HG03575 (cell line): ENCODE data around the gene MAN2A2.

Experiments
- ATAC-seq: cut with Tn5 transposase; IDR thresholded peaks from one replicate; pipeline ENCODE4 v1.9.1; 2021; ENCODE audit not compliant: unreplicated experiment, insufficient number of reproducible peaks, low FRiP score; ENCODE audit errors: extremely low read depth

MAN2A2 gene

GRCh38 chr15:90932660-90932991 is 29.5 kb downstream of the MAN2A2 start:
- no peak for ATAC-seq

DNA sequence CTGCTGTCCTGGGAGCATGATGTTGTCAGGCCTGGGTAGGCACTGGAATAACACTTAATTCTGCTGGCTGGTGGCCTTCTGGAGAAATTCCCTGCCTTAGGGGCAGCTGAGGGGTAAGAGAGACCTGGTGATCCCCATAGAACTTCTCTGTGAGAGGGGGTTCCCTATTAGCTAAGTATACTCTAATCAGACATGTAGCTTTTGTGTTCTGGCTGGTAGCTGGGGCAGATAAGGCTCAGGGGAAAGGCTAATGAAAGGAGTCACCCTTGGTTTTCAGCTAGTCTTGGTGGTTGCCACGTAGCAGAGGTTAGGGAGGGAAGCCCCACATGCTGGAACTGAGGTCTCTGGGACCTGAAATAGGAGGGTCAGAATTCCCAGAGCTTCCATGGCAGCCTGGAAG is 30.2 kb downstream of the MAN2A2 start:
- no peak for ATAC-seq

DNA sequence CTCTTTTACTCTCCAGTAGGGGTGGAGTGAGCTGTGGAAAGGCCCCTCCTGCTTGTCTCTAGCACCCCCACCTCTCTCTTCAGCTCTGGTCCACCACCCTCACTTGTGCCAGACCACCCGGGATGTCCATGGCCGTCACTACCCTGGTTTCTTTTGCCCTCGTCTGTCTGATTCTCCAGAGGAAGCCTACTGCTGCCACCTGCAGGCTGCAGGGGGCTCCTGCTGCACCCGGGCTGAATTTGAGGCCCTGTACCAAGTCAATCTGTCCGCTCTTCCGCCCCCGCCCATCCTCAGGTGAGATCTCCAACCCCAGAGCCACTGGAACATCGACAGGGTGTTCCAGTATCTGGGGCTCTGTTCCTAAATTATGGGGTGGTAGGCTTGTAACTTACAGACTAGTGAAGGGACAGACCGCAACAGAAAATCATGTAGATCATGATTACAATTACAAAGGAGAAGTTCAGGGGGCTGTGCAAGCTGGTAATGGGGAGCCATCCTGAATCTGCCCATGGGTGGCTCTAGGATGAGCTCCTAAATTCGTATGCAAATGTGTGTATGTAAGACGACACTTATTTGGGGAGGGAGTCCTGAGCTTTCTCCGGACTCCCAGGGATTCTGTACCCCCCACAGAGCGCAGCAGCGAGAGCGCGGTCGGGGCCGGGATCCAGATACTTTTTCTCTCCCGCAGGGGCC is 31.3 kb downstream of the MAN2A2 start:
- ATAC-seq, result no peak

DNA sequence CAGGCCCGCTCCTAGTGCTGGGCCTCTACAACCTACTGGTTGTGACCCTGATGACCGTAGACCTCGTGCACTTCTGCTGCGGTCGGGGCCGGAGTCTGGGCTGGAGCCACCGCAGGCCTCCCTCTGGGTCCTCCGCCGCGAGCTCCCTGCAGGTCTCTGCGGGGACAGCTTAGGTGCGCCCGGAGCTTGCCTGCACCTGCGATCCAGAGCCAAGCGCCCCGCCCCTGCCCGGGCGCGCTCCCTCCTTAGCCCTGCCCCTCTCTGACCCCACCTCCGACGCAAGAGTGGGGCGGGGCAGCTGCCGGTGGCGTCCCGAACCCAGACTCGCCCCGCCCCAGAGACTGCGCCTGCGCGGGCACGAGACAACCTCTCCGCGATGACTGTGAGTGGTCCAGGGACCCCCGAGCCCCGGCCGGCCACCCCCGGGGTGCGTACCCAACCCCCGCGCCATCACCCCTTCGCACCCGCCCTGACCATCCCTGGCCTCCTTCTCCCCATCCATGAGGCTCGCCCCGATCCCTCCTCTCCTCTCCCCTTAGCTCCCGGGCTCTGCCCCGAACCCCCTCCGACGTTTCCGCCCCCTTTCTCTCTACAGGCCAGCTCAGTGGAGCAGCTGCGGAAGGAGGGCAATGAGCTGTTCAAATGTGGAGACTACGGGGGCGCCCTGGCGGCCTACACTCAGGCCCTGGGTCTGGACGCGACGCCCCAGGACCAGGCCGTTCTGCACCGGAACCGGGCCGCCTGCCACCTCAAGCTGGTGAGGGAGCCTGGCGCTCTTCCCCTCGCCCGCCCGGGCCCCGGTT is 32.0 kb downstream of the MAN2A2 start, which contains the start of gene UNC45A:
TSS of gene UNC45A (plus strand) at position 337 of the 803 bp plus-strand sequence. CDS start at position 377, 40 bp downstream.
- ATAC-seq, result no peak

- ATAC-seq, result no peak
These were observed 33.7 kb downstream of the MAN2A2 start for GRCh38 chr15:90936823-90937222.

GRCh38 chr15:90938261-90938660 is 35.2 kb downstream of the MAN2A2 start:
- ATAC-seq, result no peak

- no peak for ATAC-seq
These were observed 36.7 kb downstream of the MAN2A2 start for GRCh38 chr15:90939756-90940155.

DNA sequence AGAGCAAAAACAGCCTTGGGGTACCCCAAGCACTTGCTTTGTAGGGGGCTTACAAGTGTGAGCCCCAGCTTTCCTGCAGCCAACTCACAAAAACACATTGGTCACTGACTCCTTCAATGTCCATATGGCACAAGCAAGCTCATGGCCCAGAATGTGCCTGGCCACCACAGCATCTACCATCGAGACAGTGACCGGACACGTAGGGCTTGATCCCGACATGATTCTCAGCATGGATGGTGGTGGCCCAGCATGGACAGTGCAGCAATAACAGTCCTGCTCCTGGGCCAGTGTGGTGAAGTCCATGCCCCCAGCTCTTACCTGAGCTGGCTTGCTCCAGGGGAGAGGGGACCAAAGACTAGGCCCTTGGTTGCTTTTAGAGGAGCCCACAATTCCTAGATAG is 37.9 kb downstream of the MAN2A2 start:
- ATAC-seq, result no peak

DNA sequence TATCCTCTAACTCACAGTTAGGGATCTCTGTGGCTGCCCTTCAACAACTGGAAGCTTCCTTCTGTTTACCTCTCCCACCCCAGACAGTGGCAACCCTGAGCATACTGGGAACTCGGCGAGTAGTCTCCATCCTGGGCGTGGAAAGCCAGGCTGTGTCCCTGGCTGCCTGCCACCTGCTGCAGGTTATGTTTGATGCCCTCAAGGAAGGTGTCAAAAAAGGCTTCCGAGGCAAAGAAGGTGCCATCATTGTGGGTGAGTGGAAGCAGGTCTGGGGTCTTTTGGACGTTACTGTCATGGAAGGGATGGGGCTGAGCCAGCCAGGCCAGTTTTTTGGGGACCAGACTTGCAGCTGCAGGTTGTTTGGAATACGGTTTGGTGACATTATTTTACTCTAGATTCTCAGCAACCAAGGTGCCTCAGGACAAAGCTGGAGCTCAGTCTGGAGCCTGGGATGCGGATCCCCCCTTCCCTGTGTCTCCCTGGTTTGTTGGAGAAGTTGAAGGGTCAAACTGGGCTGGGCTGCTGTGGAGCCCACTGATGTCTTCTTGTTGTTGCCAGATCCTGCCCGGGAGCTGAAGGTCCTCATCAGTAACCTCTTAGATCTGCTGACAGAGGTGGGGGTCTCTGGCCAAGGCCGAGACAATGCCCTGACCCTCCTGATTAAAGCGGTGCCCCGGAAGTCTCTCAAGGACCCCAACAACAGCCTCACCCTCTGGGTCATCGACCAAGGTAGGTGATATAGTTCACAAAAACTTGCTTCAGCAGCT is 39.4 kb downstream of the MAN2A2 start:
- ATAC-seq, result no peak

GRCh38 chr15:90945091-90945490 is 42.0 kb downstream of the MAN2A2 start:
- ATAC-seq, result no peak

GRCh38 chr15:90946538-90946937 is 43.4 kb downstream of the MAN2A2 start:
- no peak for ATAC-seq

GRCh38 chr15:90946941-90947576 is 44.0 kb downstream of the MAN2A2 start:
- no peak for ATAC-seq

DNA sequence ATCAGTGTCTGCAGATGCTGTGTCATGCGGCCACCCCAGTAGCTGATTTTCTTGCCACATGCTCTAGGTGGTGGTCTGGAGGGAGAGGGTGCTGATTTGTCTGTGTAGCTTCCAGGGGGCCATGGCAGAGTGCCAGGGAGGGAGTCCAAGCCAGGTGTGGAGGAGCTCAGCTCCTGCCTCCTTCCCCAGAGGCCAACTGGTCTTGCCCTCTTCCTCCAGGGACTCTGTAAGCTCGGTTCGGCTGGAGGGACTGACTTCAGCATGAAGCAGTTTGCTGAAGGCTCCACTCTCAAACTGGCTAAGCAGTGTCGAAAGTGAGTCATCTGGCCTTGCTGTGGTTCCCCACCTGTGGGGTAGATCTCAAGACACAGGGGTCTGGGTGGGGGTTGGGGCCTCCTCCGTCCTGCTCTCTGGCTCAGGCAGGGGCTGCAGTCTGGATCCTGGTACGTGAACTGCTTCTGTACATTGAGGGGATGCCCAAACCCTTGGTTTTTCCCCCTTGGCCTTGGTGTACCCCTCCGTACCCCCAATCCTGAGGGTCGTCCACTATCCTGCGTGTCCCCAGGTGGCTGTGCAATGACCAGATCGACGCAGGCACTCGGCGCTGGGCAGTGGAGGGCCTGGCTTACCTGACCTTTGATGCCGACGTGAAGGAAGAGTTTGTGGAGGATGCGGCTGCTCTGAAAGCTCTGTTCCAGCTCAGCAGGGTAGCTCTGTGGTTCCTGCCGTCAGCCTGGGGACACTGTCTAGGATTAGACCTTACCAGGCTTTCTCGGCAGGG is 44.7 kb downstream of the MAN2A2 start:
- ATAC-seq, result no peak

DNA sequence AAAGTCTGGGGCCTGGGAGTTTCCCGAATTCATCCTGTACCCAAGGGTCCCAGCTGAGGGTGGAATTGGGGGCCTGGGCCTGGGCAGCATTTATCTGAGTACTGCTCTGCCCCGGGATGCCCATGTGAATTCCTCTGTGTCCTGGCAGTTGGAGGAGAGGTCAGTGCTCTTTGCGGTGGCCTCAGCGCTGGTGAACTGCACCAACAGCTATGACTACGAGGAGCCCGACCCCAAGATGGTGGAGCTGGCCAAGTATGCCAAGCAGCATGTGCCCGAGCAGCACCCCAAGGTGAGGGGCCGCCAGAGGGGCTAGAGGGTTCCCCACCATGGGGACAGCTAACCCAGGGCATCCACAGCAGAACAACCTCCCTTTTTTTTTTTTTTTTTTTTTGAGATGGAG is 45.4 kb downstream of the MAN2A2 start:
- no peak for ATAC-seq

GRCh38 chr15:90949979-90950675 is 47.0 kb downstream of the MAN2A2 start:
- no peak for ATAC-seq

DNA sequence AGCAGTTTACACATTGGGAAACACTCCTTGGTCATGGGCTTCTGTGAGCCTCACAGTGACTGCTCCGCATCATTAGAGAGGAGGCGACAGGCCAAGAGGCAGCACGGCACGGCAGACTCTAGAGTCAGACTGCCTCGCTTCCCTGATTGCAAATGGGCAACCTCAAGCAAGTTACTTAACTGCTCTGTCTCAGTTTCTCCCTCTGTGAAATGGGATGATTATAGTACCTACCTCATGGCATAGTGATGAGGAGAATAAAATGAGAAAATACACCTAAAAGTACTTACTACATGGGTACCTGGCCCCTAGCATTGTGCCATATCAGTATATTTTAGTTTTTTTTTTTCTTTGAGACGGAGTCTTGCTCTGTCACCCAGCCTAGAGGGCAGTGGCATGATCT is 47.6 kb downstream of the MAN2A2 start:
- ATAC-seq, result no peak

- no peak for ATAC-seq
These were observed 50.0 kb downstream of the MAN2A2 start for GRCh38 chr15:90952901-90953677.
